Thoracic aorta (tissue), 2 donors: ENCODE measurements around the gene PKN3. TPM values are rescaled to one million over a fixed set of nuclear protein-coding genes. Genes with fewer than 3 reads are reported as not detected.
A peak's percentile ranks its signal among the peaks of the same experiment; 100 is the strongest.

Experiments used
- ATAC-seq: fragments of 150-250 bp; one replicate; pipeline ENCODE4 v1.8.0; 2017; ENCODE audit warnings: low read depth; ENCODE audit not compliant: insufficient number of reproducible peaks, low FRiP score
- DNase-seq: peaks from one replicate; pipeline ENCODE4 v3.0.0-alpha.2; 2020; ENCODE audit warnings: low spot score
- H3K27ac ChIP-seq, 2 donors: fragments of 200-600 bp; sonication (generic); 1 replicate in 1 of 2; 2 replicates in 1 of 2; pipeline ENCODE4 v1.5.1; 2016; ENCODE audit warnings: mild to moderate bottlenecking in 2 of 2, moderate library complexity in 2 of 2
- H3K27me3 ChIP-seq: fragments of 200-600 bp; sonication (generic); replicated peaks from 2 replicates; pipeline ENCODE4 v1.6.0; 2016; ENCODE audit warnings: mild to moderate bottlenecking; ENCODE audit not compliant: insufficient read depth
- H3K36me3 ChIP-seq: fragments of 200-600 bp; sonication (generic); one replicate; pipeline ENCODE4 v1.5.1; 2016
- H3K4me1 ChIP-seq, 2 donors: fragments of 200-600 bp; sonication (generic); 1 replicate in 1 of 2; 2 replicates in 1 of 2; pipeline versions ENCODE4 v1.5.1 to v1.6.0; 2016; ENCODE audit warnings: low read depth in 2 of 2, mild to moderate bottlenecking in 1 of 2; ENCODE audit not compliant: control insufficient read depth in 1 of 2
- H3K4me3 ChIP-seq: fragments of 200-600 bp; sonication (generic); 2 replicates; pipeline ENCODE4 v1.5.1; 2016; ENCODE audit warnings: mild to moderate bottlenecking
- H3K9me3 ChIP-seq: fragments of 200-600 bp; sonication (generic); 2 replicates; pipeline ENCODE4 v1.5.1; 2016
- CTCF ChIP-seq: fragments of 200-600 bp; sonication (generic); IDR thresholded peaks from one replicate; pipeline ENCODE4 v1.5.1; 2019; ENCODE audit warnings: antibody characterized with exemption
- total RNA-seq, 2 donors: library from RNA; depleted of rRNA; stranded (reverse); fragments of >200 nt; gene quantifications; one replicate each; pipeline versions ENCODE4 v1.1.0 to v1.2.3, GENCODE V29; 2016

Gene PKN3
- total RNA-seq, 2 donors from 2014 or later: 4.4 to 4.7 TPM

- peak within 1 kb of the TSS; percentile 70 to 79 for H3K27ac ChIP-seq
- H3K4me1 ChIP-seq: peaks cover 0 to 18% of the 10 kb centered on the region in 2 donors
- no peaks in the 10 kb centered on the region for H3K9me3 ChIP-seq
- ATAC-seq (peak; percentile 78), DNase-seq (peak; percentile 92)
- H3K36me3 ChIP-seq: no peaks in the 10 kb centered on the region
- no peaks in the 10 kb centered on the region for H3K27me3 ChIP-seq
- TF ChIP-seq CTCF: no peak
- H3K4me3 ChIP-seq: peak within 1 kb of the TSS; percentile 76
These were observed 21.8 kb downstream of the PKN3 start, which contains the start of gene ZDHHC12 for GRCh38 chr9:128723866-128724743. Gene ZDHHC12 (minus strand): TSS chr9:128724127. CDS start chr9:128724093, 34 bp downstream.

DNA sequence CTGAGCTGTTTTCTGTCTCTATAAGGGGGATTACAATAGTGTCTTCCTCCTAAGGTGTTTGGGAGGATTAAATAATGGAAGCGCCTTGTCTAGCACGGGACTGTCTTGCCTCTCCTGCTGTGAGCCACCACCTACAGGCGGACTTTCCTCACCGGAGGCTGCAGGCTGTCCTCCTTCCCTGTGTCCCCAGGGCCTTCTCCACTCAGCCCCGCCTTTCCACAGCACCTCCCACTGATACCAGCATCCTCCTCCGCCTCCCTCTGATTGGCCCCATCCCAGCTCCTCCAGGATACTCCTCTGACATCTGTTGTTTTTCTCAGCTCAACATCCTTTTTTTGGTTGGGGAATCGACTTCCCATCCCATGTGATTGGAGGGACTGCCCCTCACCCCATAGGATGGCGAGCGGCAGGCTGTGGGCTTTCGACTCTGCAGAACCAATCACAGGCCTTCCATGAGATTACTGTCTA lies 22.5 kb downstream of the PKN3 start:
- no peaks in the 10 kb centered on the region for H3K9me3 ChIP-seq
- peak overlapping the region; percentile 76 for H3K4me3 ChIP-seq
- DNase-seq: no peak
- H3K4me1 ChIP-seq: peaks cover 0 to 18% of the 10 kb centered on the region in 2 donors
- no peaks in the 10 kb centered on the region for H3K36me3 ChIP-seq
- no peaks in the 10 kb centered on the region for H3K27me3 ChIP-seq
- TF ChIP-seq CTCF: no peak
- no peak for ATAC-seq
- H3K27ac ChIP-seq: peak overlapping the region; percentile 70 to 79

- H3K4me1 ChIP-seq: peaks cover 0 to 18% of the 10 kb centered on the region in 2 donors
These were observed 25.4 kb downstream of the PKN3 start for GRCh38 chr9:128727640-128728248.

GRCh38 chr9:128728298-128728697 lies 26.0 kb downstream of the PKN3 start:
- ATAC-seq (no peak), DNase-seq (no peak)
- peaks cover 0 to 12% of the 10 kb centered on the region in 2 donors for H3K4me1 ChIP-seq
- no peaks in the 10 kb centered on the region for H3K27me3 ChIP-seq
- peaks cover 13% of the 10 kb centered on the region for H3K36me3 ChIP-seq
- no peak overlapping the region for H3K27ac ChIP-seq
- TF ChIP-seq CTCF: no peak
- no peak overlapping the region for H3K4me3 ChIP-seq
- no peaks in the 10 kb centered on the region for H3K9me3 ChIP-seq

More at GRCh38 chr9:128727640-128728248, 25.4 kb downstream of the PKN3 start:
- H3K27ac ChIP-seq: no peak overlapping the region
- TF ChIP-seq CTCF: no peak
- ATAC-seq: no peak
- DNase-seq: no peak
- peaks cover 13% of the 10 kb centered on the region for H3K36me3 ChIP-seq
- no peaks in the 10 kb centered on the region for H3K27me3 ChIP-seq
- H3K4me3 ChIP-seq: no peak overlapping the region
- H3K9me3 ChIP-seq: no peaks in the 10 kb centered on the region

- no peak overlapping the region for H3K27ac ChIP-seq
- no peaks in the 10 kb centered on the region for H3K27me3 ChIP-seq
- TF ChIP-seq CTCF: no peak
- no peak overlapping the region for H3K4me3 ChIP-seq
- peaks cover 0 to 8% of the 10 kb centered on the region in 2 donors for H3K4me1 ChIP-seq
- no peak for ATAC-seq
- H3K36me3 ChIP-seq: peaks cover 13% of the 10 kb centered on the region
- H3K9me3 ChIP-seq: no peaks in the 10 kb centered on the region
- DNase-seq: no peak
These were observed 27.0 kb downstream of the PKN3 start for GRCh38 chr9:128729302-128729701.
